CD4-positive, alpha-beta T cell treated with Interferon gamma for 1 hour (primary cell): Measurements from ENCODE around the gene COL8A1.
"Not testable (repeated sequence)": the region's sequence is repeated elsewhere in the genome, so short reads cannot be mapped to it uniquely, and the experiment has no call there.

Source experiments
- DNase-seq: peaks from one replicate; pipeline ENCODE4 v3.0.0-alpha.2; 2020

The COL8A1 gene

DNA sequence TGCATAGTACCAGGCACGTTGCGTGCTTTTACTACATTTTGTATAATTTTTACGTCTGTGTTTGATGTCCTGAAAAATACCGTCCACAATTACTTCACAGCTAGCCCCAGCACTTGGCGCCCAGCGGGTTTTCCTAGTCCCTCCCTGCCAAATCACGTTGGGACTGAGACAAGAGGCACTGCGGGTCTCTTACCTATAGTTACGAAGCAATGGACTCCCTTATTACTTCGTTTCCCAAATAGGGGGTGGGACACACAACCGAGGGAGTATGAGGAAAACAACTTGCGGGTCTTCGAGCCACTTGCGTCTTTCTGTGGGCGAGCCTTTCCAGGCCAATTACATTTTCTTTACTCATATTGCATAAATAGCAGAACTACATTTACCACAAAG, 178.6 kb downstream of the COL8A1 start:
- DNase-seq: no peak

DNA sequence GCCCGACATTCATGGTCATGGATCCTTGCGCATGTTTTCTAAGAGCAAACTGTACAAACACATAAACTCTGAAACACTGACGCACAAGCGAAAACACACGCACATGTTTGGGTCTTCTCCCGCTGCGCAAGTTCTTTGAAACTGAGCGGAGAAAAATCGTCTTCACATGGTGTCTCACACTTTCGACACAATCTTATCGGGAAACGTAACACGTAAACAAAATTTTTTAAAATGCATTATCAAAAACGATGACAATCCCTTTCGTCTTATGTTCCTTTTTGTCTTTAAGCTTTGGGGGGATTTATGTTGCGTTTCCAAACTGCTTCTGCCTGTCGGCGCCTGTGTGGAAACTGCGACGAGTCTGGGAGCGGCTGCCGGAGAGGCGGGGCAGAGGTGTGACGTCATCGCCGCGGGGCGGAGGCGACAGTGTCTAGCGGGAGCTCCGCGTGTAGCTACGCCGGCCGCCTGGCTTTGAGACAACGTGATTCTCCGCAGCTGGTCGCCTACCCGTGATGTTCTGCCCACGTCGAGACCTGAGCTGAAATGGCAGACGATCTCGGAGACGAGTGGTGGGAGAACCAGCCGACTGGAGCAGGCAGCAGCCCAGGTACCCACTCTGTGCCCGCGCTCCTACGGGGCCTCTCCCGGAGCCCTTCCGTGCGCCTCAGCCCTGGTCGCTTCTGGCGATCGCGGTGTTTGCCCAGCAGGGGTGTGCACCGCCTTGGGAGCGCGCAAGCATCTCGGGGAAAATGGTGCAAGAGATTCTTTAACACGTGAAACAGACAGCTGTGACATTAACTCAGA, 179.2 kb downstream of the COL8A1 start, which contains the start of gene CMSS1:
Gene CMSS1 (plus strand): TSS at position 426 of the 804 bp plus-strand sequence.
- DNase-seq: peak; percentile 92

DNA sequence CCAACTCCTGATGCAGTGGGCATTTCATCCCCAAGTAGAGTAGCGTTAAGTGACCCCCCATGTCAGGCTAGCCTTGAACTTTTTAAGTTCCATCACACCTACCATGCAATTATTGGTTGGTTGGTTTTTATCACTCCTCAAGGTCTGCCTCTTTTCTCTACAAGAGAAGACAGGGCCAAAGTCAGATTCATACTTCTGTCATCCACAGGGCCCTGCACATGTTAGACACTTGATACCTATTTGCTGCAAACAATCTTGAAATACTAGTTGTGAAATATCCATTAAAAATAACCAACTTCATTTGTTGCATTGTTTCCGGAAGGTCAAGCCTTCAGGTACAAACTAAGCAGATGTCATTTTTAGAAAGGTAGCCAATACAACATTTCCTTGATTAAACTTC, 180.4 kb downstream of the COL8A1 start:
- DNase-seq: no peak

DNA sequence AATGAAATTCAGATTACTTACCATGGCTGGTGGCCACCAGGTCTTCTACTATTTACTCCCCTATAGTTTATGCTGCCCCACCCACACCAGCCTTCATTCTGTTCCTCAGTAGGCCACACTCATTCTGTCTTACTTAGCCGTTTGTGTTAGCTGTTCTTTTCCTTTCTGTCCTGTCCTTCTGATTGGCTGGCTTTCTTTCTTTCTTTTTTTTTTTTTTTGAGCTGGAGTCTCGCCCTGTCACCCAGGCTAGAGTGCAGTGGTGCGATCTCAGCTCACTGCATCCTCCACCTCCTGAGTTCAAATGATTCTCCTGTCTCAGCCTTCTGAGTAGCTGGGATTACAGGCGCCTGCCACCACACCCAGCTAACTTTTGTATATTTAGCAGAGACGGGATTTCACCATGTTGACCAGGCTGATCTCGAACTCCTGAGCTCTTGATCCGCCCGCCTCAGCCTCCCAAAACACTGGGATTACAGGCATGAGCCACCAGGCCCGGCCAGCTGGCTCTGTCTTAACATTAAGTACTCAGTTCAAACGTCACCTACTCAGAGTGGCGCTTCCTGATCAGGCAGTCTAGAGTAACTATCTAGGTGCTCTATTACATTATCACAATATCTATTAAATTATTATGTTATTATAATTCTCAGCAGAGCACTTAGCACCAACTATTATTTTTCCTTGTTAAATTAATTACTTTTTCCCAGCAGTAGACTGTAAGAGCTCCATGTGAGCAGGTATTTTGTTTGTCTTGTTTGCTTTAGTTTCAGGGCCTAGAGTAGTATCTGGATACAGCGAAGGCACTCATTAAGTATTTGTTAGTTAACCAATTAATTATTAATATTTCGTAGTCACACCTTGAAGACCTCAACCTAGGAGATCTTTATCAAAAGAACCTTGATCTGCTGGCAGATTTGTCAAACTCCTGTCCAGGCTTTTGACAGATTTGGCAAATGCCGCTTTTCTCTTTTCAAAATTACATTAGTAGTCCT, 185.6 kb downstream of the COL8A1 start:
- DNase-seq: no peak

DNA sequence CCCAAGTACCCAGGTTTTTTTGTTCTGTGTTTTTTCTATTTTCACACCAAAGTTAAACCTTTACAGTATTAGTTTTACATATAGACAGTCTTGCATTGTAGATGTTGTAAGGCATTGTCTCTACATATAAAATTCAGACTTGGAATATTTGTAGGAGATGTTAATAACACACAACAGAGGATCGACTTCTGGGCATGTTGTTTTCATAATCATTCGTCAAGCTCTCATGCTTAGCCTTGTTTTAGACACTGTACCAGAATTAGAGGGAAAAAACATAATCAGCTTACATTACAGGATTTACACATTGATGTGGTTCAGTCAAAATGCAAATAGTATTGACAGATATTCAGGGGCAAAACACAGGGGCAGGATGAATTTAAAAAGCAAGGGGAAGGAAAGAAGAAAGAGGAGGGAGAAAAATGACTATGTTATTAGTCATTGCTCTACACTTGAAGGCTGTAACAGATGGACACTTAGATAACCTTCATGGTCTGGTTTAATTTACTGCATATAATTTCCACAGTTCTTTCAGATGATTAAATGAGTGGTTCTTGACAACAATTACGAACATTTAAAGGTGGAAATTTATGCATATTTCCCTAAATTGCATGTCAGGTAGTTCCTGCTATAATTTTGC, 186.7 kb downstream of the COL8A1 start:
- DNase-seq: no peak

DNA sequence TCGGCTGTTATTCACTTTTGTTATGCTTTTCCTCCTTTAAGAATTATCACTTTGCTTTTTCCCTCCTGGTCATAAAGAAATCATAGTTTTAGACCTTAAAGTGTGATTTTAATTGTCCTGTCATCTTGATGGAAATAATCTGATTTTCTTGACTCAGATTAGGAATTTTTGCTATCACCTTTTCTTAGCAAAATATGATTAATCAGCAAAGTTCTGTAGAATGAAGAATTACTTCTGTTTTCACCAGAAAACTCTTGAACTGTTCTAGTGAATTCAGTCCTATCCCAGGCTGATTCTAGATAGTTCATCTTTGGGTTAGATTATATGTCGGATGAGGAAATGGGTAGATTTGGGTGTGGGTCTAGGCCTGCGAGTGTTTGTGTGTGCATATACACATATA, 191.4 kb downstream of the COL8A1 start:
- DNase-seq: no peak

DNA sequence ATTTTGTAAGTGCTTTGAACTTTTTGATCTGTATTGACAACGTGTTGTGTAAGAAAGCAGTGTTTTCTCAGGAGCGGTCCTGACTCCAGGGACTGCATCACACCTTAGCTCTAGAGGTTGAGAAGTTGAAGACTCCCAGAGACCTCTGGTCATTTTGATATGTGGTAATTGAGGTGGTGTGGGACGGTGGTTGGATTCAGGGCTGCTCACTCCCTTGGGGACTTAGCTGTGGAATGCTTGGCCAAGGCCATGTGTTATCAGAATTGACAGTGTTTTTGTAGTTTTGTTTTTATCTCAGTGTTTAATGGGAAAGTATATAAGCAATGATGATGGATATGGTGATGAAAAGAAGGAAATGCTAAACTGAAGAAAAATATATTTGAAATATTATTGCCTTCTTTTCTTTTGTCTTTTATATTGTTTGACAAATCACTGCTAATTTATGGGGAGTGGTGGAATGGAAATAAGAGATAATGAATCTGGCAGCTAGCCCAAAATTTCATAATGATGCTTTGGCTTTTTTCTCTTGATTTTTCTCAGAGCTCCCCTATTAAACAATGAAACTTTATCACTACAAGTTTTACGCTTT, 195.3 kb downstream of the COL8A1 start:
- DNase-seq: no peak

DNA sequence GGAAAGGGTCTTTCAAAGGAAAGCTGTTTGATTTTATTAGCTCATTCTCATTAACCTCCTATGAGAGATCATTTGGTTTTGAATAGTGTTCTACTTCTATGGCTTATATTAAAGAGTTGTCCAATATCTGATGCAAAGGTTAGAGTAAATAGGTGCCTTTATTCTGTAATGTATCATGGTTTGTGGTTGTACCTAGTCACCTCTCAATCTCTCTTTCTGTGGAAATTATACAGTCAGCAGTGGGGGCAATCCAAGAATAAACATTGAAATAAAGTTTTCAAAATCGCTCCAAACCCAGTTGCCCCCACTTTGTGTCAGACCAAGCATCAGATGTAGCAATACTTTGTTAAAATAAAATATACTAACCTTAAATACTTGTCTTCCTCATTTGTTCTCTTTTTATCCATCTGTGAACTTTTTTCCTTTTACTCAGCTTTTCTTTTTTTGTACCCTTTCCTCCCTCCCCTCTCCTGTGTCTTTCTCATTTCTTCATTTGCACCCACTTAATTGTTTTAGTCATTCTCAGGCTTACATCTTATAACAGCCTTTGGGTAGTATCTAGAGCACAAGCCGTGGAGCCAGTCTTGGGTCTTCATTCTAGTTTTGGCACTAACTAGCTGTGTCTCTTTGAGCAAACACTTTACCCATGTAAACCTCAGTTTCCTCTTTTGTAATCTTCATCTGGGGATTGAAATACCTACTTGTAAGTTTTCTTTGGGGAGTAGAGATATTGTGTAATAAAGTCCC, 196.0 kb downstream of the COL8A1 start:
- no peak for DNase-seq

DNA sequence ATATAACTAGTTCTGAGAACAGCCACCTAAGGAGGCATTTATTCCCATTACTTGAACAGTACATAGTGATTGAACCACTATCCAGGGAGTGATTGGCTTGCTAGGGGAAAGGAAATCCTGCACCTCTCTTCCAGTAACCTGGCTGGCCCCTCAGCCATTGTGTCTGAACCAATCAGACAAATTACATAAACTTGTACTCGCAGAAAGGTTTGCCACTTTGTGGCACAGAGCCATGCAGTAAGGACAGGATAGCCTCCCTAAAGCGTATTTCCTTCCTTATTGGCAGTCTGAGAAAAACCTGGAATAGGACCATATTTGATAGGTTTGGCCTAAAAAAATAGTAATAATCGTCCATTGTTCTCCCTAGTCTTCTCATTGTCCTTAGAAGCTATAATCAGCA, 198.3 kb downstream of the COL8A1 start:
- no peak for DNase-seq

DNA sequence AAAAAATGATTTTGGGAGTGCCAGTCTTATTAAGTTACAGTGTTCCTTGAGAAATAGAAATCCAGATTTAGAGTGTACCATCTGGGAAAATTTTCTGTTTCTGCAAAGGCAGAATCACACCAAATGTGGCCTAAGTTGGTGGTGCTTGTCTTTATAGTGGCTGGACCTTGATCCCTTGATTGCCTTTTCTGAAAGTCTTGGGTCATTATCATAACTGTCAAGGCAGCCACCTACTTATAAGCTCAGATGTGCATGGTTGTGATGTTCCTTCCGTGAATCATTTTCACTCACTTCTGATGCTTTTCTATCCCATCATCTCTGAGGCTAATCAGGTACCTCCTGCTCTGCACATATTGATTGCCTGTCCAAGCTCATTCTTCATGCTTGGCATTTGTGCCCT, 199.3 kb downstream of the COL8A1 start:
- DNase-seq: no peak

DNA sequence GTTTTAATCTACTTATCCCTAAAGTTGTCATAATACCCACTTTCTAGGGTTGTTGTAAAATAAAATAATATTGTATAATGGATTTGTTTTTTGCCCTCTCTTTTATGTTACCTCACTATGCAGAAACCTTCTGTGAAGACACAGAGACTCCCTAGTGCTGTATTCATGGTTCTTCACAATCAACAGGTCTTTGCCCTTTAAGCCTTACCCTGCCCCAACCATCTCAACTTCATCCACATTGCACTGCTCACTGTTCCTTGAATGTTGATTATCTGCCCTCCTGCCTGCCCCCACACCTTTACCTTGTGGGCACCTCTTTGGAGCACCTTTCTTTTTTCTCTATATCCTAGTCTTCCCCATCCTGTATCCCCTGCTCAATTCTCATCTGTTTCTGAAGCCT, 200.4 kb downstream of the COL8A1 start:
- DNase-seq: no peak

DNA sequence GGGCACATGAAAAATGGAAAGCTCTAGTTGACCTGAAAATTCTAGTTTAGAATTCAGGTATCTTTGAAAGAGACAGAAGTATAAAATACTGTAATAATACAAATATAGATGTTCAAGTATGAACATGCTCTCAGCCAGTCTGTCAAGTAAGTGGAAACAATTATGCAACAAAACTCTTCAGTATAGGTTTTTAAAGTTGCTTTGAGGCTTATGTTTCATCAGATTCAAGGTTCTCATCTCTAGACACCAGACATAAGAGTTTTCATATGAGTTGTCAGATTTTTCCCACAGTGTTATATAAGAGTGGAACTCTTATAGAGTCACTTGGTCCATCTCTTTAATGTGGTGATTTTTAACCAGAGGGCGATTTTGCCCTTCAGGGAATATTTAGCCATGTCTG, 201.2 kb downstream of the COL8A1 start:
- DNase-seq: no peak

DNA sequence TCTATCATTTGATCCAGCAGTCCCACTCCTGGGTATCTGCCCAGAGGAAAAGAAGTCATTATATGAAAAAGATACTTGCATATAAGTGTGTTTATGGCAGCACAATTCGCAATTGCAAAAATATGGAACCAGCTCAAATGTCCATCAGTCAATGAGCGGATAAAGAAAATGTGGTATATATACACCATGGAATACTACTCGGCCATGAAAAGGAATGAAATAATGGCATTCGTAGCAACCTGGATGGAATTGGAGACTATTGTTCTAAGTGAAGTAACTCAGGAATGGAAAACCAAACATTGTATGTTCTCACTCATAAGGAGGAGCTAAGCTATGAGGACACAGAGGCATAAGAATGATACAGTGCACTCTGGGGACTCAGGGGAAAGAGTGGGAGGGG, 203.6 kb downstream of the COL8A1 start:
- not testable (repeated sequence) for DNase-seq

DNA sequence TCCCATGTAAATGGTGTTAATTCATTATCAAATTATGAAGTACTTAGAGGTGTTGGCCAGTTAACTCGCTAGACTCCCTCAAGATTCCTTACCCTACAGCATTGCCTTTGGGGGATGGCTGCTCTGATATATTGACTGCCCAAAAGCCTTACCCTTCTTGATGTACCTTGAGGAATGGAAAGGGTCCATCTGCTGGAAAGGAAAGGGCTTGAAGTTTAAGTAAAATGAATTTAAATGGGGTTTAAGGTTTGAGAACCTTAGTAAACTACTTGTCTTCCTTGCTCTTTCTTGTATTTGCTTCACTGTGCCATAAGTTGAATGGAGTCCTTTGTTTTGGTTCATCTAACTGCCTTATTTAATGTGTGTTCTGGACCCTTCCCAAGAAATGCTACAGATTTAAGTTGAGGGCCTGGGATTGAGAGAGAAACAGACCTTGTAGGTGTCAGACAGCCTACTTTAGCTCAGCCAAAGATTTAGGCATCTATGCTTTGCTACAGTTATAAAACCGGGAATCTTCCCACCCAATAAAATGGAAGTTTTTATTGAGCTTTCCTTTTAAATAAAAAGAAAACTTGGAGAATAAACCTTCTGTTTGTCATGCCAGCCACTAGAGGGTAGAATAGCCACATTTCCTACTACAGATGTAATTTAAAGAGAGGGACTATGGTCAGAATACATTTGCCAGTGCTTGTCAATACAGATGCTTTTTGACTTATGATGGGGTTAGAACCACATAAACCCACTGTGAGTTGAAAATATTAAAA, 204.6 kb downstream of the COL8A1 start:
- no peak for DNase-seq

DNA sequence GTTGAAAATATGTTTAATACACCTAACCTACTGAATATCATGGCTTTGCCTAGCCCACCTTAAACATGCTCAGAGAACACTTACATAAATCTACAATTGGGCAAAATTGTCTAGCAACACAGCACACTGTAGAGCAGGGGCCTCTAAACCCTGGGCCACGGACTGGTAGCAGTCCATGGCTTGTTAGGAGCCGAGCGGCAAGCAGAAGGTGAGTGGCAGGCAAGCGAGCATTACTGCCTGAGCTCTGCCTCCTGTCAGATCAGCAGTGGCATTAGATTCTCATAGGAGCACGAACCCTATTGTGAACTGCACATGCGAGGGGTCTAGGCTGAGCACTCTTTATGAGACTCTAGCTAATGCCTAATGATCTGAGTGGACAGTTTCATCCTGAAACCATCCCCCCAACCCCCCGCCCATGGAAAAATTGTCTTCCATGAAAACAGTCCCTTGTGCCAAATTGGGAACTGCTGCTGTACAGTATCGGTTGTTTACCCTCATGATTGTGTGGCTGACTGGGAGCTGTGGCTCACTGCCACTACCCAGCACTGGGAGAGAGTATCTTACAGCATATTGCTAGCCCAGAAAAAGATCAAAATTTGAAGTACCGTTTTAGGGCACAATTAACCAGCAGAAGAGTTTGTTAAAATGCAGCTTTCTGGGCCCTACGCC, 205.3 kb downstream of the COL8A1 start:
- DNase-seq: no peak

DNA sequence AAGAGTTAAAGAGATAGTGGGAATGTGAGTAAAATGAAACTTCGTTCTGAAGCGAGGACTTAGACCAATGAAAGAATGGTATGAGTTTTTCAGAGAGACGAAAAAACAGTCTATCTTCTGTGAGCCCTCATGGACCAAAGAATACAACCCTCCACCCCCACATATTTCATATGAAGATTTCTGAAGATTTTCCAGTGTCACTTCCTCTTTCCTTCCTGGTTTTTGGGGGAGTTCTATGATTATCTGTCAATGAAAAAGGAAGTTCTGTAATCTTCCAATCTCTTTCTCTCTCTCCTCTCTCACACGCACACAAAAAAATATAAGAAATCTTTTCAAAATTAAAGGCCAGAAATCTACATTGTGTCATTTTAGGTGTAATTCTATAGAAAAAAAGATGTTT, 206.9 kb downstream of the COL8A1 start:
- no peak for DNase-seq

DNA sequence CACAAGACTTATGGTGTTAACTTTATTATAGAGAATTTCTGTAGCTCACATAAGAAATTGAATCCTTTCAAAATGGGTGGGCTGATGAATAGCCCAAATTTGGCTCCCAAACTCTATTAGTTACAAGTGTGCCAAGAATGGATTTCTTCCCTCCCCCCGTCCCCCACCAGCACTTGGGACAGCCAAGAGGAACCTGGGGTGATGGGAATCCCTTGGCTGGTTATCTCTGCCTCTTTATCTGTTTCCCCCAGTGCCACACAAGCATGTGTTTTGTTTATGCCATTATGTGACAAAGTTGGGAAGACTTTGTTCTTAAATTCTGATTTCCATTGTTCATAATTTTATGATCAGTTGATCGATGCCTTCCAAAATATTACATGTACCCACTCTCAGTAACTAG, 207.6 kb downstream of the COL8A1 start:
- no peak for DNase-seq

DNA sequence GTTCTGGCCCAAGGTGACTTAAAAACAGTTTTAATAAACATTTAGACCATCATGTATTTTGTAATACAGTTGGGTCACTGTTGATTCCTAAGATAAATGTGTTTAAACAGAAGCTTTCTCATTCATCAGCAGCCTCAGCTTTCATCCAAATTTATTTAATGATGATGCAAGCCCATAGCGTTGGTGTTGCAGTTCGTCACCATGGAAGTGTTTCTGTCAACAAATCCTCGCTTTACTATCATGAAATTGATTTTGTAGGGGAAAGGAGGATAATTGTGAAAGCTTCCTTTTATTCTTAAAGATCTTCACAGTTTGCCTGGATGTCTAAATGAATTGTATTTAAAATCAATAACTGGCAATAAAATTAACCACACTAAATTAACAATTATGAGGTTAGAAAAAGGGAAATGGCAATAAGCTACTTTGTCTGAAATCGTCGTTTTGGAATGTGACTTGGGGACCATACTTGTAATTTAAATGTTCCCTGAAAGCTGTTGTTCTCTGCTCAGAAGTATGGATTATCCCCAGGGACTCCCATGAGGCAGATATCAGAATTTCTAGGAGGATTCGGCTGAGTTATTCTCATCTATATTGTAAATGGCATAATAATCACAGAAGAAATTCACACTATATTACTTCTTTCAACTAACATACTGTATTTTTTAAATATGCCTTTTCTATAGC, 208.2 kb downstream of the COL8A1 start:
- no peak for DNase-seq

DNA sequence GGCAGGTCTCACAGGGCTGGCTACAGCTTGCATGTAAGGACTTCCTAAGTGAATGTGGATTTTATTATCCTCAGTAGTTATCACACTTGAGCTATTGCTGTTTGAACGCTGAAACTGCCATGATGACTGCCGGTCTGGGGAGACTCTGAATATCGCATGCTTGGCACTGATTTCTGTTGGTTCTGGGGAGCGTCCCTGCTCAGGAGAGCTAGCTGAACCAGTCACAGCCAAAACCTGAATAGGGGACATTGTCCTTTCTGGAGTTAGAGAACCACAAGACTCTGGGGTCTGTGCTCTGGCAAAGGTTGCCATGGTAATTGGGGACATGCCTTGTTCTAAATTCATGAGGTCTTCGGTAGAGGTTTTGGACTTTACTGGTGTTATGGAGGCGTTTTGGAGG, 210.0 kb downstream of the COL8A1 start:
- no peak for DNase-seq
